Neural cell (in vitro differentiated cells): ENCODE data around the gene ETAA1. TPM values are rescaled to one million over a fixed set of nuclear protein-coding genes. Genes with fewer than 3 reads are reported as not detected.

Source experiments
- H2AFZ ChIP-seq: fragments of 200-600, 300-800 bp; sonication (generic), shearing (Covaris generic); 2 replicates; pipeline ENCODE4 v1.6.0; 2014; ENCODE audit warnings: low read depth, mild to moderate bottlenecking, antibody characterized with exemption, low read length, moderate library complexity
- H3F3A ChIP-seq: fragments of 200-600 bp; shearing (Covaris generic); 2 replicates; pipeline ENCODE4 v1.6.1; 2016; ENCODE audit warnings: mild to moderate bottlenecking, moderate library complexity, mixed read lengths, antibody characterized with exemption, low read length; ENCODE audit not compliant: insufficient read depth, poor library complexity, severe bottlenecking
- H3K27ac ChIP-seq: fragments of 200-600, 300-800 bp; sonication (generic), shearing (Covaris generic); 2 replicates; pipeline ENCODE4 v1.5.1; 2014; ENCODE audit warnings: mild to moderate bottlenecking, low read length, moderate library complexity
- H3K27me3 ChIP-seq: fragments of 300-800, 200-600 bp; sonication (generic), shearing (Covaris generic); 2 replicates; pipeline ENCODE4 v1.6.0; 2014; ENCODE audit warnings: mild to moderate bottlenecking, low read depth, low read length, moderate library complexity; ENCODE audit not compliant: insufficient read depth
- H3K36me3 ChIP-seq: fragments of 300-800, 200-600 bp; sonication (generic), shearing (Covaris generic); 2 replicates; pipeline ENCODE4 v1.5.1; 2014; ENCODE audit warnings: mild to moderate bottlenecking, antibody characterized with exemption, low read length, moderate library complexity; ENCODE audit not compliant: insufficient read depth
- H3K4me2 ChIP-seq: fragments of 300-800, 200-600 bp; sonication (generic), shearing (Covaris generic); 2 replicates; pipeline ENCODE4 v1.6.0; 2014; ENCODE audit warnings: mild to moderate bottlenecking, low read length
- H3K4me3 ChIP-seq: fragments of 300-800, 200-600 bp; sonication (generic), shearing (Covaris generic); 2 replicates; pipeline ENCODE4 v1.5.1; 2014; ENCODE audit warnings: mild to moderate bottlenecking, low read length, moderate library complexity
- H3K79me2 ChIP-seq: fragments of 200-600 bp; shearing (Covaris generic); replicated peaks from 2 replicates; pipeline ENCODE4 v1.6.0; 2014; ENCODE audit warnings: mild to moderate bottlenecking, low read length, moderate library complexity; ENCODE audit not compliant: insufficient read depth
- H3K9ac ChIP-seq: fragments of 300-800, 200-600 bp; sonication (generic), shearing (Covaris generic); 2 replicates; pipeline ENCODE4 v1.6.1; 2016; ENCODE audit warnings: mild to moderate bottlenecking, low read length, mixed read lengths
- H3K9me2 ChIP-seq: fragments of 200-600 bp; shearing (Covaris generic); 2 replicates; pipeline ENCODE4 v1.6.1; 2016; ENCODE audit warnings: mild to moderate bottlenecking, low read length, mixed read lengths; ENCODE audit not compliant: insufficient read depth
- H3K9me3 ChIP-seq: fragments of 200-600, 300-800 bp; sonication (generic), shearing (Covaris generic); 2 replicates; pipeline ENCODE4 v1.6.1; 2016; ENCODE audit warnings: mild to moderate bottlenecking, mixed run types, low read length, moderate library complexity, mixed read lengths
- H4K20me1 ChIP-seq: fragments of 200-600 bp; shearing (Covaris generic); 2 replicates; pipeline ENCODE4 v1.6.1; 2016; ENCODE audit warnings: mild to moderate bottlenecking, mixed run types; ENCODE audit not compliant: insufficient read depth
- EP300 ChIP-seq: fragments of 450-650 bp; conservative IDR thresholded peaks from 2 replicates; pipeline ENCODE4 v1.6.1; 2014; ENCODE audit warnings: antibody characterized with exemption, mild to moderate bottlenecking, moderate library complexity; ENCODE audit not compliant: poor library complexity, severe bottlenecking
- EZH2 ChIP-seq: fragments of 200-600, 300-800 bp; shearing (Covaris generic), sonication (generic); IDR thresholded peaks from 2 replicates; pipeline ENCODE4 v1.6.1; 2014; ENCODE audit warnings: antibody characterized with exemption, low read length, borderline replicate concordance, mild to moderate bottlenecking; ENCODE audit not compliant: insufficient read depth, poor library complexity, severe bottlenecking
- MXI1 ChIP-seq: fragments of 450-650 bp; conservative IDR thresholded peaks from 2 replicates; pipeline ENCODE4 v1.6.1; 2014; ENCODE audit warnings: antibody characterized with exemption, mild to moderate bottlenecking; ENCODE audit not compliant: poor library complexity, severe bottlenecking
- POLR2AphosphoS5 ChIP-seq: IDR thresholded peaks from 2 replicates; pipeline ENCODE4 v1.6.1; 2012
- RAD21 ChIP-seq: fragments of 450-650 bp; conservative IDR thresholded peaks from 2 replicates; pipeline ENCODE4 v1.6.1; 2014; ENCODE audit warnings: antibody characterized with exemption, mild to moderate bottlenecking, moderate library complexity
- SMC3 ChIP-seq: fragments of 450-650 bp; conservative IDR thresholded peaks from 2 replicates; pipeline ENCODE4 v1.6.1; 2014; ENCODE audit warnings: antibody characterized with exemption, mild to moderate bottlenecking, moderate library complexity; ENCODE audit not compliant: poor library complexity
- TAF1 ChIP-seq: IDR thresholded peaks from 2 replicates; pipeline ENCODE4 v1.6.1; 2012; ENCODE audit warnings: low read depth
- polyA plus RNA-seq: library from polyadenylated mRNA; depleted of rRNA; stranded (reverse); fragments of >200 nt; gene quantifications from 2 replicates; pipeline ENCODE4 v1.2.3, GENCODE V29; 2014
- TF ChIP-seq, protein P1 (sequence below): IDR thresholded peaks from 2 replicates; pipeline ENCODE4 v1.6.1; 2012; ENCODE audit warnings: borderline replicate concordance
- TF ChIP-seq, protein P2 (sequence below): fragments of 450-650 bp; IDR thresholded peaks from 2 replicates; pipeline ENCODE4 v1.5.1; 2014; ENCODE audit warnings: antibody characterized with exemption, mild to moderate bottlenecking, moderate library complexity; ENCODE audit not compliant: poor library complexity, severe bottlenecking

The ETAA1 gene
- polyA plus RNA-seq, 1 donor from 2014 or later: 24.9 TPM

DNA sequence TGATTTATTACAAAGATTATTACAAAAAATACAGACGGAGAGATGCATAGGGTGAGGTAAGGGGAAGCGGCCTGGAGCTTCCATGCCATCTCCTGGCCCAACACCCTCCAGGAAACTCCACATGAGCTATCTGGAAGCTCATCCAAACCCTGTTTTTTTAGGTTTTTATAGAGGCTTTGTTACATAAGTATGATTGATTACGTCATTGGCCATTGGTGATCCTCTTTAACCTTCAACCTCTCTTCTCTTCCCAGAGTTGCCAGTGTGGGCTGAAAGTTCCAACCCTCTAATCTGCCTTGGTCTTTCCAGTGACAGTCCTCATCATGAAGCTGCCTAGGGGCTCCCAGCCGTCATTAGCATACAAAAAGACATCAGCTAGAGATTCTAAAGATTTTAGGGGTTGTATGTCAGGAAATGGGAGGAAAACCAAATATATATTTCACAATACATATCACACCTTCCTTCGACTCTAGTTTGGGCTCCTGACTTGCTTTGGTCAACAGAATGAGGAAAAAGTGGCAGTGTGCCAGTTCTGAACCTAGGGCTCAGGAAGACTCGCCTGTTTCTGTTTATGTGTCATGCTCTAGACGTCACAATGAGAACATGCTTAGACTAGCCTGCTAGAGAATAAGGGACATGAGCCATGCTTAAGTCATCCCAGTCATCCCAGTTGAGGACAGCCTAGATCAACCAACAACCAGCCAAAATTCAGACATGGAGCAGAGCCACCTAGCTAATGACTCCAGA is 54.1 kb downstream of the ETAA1 start:
- no peaks in the 10 kb centered on the region for H3K36me3 ChIP-seq
- no peaks in the 10 kb centered on the region for H3K79me2 ChIP-seq
- no peaks in the 10 kb centered on the region for H4K20me1 ChIP-seq
- no peak overlapping the region for H3K4me3 ChIP-seq
- H3K9ac ChIP-seq: no peak overlapping the region
- TF ChIP-seq, protein P1, sequence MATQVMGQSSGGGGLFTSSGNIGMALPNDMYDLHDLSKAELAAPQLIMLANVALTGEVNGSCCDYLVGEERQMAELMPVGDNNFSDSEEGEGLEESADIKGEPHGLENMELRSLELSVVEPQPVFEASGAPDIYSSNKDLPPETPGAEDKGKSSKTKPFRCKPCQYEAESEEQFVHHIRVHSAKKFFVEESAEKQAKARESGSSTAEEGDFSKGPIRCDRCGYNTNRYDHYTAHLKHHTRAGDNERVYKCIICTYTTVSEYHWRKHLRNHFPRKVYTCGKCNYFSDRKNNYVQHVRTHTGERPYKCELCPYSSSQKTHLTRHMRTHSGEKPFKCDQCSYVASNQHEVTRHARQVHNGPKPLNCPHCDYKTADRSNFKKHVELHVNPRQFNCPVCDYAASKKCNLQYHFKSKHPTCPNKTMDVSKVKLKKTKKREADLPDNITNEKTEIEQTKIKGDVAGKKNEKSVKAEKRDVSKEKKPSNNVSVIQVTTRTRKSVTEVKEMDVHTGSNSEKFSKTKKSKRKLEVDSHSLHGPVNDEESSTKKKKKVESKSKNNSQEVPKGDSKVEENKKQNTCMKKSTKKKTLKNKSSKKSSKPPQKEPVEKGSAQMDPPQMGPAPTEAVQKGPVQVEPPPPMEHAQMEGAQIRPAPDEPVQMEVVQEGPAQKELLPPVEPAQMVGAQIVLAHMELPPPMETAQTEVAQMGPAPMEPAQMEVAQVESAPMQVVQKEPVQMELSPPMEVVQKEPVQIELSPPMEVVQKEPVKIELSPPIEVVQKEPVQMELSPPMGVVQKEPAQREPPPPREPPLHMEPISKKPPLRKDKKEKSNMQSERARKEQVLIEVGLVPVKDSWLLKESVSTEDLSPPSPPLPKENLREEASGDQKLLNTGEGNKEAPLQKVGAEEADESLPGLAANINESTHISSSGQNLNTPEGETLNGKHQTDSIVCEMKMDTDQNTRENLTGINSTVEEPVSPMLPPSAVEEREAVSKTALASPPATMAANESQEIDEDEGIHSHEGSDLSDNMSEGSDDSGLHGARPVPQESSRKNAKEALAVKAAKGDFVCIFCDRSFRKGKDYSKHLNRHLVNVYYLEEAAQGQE: no peak
- TF ChIP-seq RAD21 (no peak), SMC3 (no peak), MXI1 (no peak), EZH2 (no peak), TAF1 (no peak), EP300 (no peak), POLR2AphosphoS5 (no peak)
- TF ChIP-seq, protein P2, sequence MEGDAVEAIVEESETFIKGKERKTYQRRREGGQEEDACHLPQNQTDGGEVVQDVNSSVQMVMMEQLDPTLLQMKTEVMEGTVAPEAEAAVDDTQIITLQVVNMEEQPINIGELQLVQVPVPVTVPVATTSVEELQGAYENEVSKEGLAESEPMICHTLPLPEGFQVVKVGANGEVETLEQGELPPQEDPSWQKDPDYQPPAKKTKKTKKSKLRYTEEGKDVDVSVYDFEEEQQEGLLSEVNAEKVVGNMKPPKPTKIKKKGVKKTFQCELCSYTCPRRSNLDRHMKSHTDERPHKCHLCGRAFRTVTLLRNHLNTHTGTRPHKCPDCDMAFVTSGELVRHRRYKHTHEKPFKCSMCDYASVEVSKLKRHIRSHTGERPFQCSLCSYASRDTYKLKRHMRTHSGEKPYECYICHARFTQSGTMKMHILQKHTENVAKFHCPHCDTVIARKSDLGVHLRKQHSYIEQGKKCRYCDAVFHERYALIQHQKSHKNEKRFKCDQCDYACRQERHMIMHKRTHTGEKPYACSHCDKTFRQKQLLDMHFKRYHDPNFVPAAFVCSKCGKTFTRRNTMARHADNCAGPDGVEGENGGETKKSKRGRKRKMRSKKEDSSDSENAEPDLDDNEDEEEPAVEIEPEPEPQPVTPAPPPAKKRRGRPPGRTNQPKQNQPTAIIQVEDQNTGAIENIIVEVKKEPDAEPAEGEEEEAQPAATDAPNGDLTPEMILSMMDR: no peak
- H3K9me2 ChIP-seq: no peaks in the 10 kb centered on the region
- no peaks in the 10 kb centered on the region for H3F3A ChIP-seq
- no peak overlapping the region for H3K27ac ChIP-seq
- H3K9me3 ChIP-seq: no peaks in the 10 kb centered on the region
- no peaks in the 10 kb centered on the region for H3K27me3 ChIP-seq
- no peak overlapping the region for H2AFZ ChIP-seq
- no peak overlapping the region for H3K4me2 ChIP-seq

DNA sequence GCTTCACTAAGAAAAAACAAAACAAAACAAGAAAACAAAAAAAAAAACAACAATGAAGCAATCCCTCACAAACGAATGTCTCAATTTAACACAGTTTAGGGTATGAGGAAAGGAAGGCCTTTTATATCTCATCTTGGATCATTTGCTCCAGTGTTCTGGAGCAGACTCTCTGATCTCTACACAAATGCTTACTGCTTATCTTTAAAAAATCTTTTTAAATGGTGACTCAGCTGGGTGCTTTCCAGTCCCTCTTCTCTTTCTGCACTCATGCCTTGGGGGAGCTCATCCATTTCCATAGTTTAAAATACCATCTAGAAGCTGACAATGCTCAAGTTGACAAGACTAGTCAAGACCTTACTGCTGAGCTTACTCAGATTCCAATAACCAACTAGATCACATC is 56.2 kb downstream of the ETAA1 start:
- H3F3A ChIP-seq: no peaks in the 10 kb centered on the region
- H3K9me3 ChIP-seq: no peaks in the 10 kb centered on the region
- TF ChIP-seq EP300 (no peak), RAD21 (no peak), POLR2AphosphoS5 (no peak), MXI1 (no peak), SMC3 (no peak), TAF1 (no peak), EZH2 (no peak)
- TF ChIP-seq, protein P1: no peak
- TF ChIP-seq, protein P2: no peak
- H3K36me3 ChIP-seq: no peaks in the 10 kb centered on the region
- no peaks in the 10 kb centered on the region for H3K27me3 ChIP-seq
- no peaks in the 10 kb centered on the region for H3K9me2 ChIP-seq
- no peak overlapping the region for H3K4me3 ChIP-seq
- H2AFZ ChIP-seq: no peak overlapping the region
- no peak overlapping the region for H3K27ac ChIP-seq
- H3K79me2 ChIP-seq: no peaks in the 10 kb centered on the region
- no peaks in the 10 kb centered on the region for H4K20me1 ChIP-seq
- no peak overlapping the region for H3K9ac ChIP-seq
- no peak overlapping the region for H3K4me2 ChIP-seq
